ENCODE results near the gene CFAP141. TPM values are rescaled to one million over a fixed set of nuclear protein-coding genes. Genes with fewer than 3 reads are reported as not detected.
"Not testable (repeated sequence)": the region's sequence is repeated elsewhere in the genome, so short reads cannot be mapped to it uniquely, and the experiment has no call there.

The CFAP141 gene
- polyA plus RNA-seq, 1 donor from 2014 or later, result not detected

DNA sequence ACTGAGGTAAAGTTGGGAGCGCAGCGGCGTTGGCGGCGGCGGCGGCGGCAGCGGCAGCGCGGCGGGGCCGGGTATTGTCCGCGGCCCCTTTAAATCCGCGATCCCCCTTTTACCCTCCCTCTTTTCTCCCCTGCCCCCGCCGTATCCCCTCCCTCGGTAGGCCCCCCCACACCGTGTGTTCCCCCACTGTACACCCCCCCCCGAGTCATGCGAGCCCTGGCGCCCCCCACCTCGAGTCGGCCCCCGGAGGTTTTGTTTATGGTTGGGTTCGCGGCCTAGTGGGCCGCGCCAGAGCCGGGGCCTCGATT, 14.8 kb upstream of the CFAP141 start:
- no peaks in the 10 kb centered on the region for H3K27me3 Mint-ChIP-seq
- H3K9me3 Mint-ChIP-seq, result peaks cover 0 to 1% (median 0%) of the 10 kb centered on the region in 3 donors
- H3K27ac Mint-ChIP-seq, result peak overlapping the region; percentile 90 to 100 (median 93)
- H3K4me3 Mint-ChIP-seq, result peak overlapping the region; percentile 84 to 99 (median 96)
- H3K36me3 Mint-ChIP-seq, result peaks cover 1% of the 10 kb centered on the region
- H3K4me1 Mint-ChIP-seq, result peaks cover 30 to 54% (median 47%) of the 10 kb centered on the region in 3 donors

DNA sequence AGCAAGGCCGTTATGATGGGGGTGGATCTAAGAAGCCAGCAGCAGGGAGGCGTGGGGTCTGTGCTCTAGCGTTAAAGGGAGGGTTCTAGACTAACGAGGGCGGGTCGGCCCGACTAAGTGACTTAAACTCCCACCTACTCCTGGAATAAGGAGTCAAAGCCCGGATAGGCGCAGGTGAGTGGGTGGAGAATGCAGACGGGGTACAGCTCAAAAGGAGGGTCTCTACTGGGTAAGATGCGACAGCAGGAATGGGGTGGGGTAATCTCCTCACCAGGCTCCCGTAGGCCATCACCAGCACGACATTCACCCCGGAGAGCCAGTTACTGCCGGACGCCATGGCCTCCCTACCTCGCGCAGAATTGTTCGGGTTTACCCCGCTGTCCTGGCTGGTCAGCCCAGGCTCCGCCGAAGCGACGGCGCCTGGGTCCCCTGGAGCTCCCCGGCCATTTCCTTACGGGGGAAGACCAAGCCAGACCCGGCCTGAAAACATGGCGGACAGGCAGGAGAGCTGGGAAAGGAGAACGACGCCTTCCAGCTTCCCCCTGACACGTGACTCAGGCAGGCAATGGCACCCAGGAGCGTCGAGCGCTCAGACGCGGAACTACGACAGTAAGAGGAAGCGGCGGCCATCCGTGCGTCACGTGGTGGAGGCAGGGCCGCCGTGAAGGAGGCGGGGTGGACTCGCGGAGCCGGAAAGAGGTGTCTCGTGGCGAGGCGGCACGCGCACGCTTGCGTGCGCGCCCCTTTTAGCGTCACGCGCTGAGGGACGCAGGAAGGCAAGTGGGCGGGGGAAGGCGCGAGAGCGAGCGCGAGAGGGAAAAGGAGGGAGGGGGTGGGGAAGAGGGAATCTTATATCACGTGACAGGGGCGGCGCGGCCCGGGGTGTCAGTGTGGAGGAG, 14.2 kb upstream of the CFAP141 start, which contains the start of gene UBAP2L:
UBAP2L (plus strand) TSS at position 885 of the 899 bp plus-strand sequence. CDS start 4,169 bp downstream, outside the sequence.
- peaks cover 1% of the 10 kb centered on the region for H3K36me3 Mint-ChIP-seq

DNA sequence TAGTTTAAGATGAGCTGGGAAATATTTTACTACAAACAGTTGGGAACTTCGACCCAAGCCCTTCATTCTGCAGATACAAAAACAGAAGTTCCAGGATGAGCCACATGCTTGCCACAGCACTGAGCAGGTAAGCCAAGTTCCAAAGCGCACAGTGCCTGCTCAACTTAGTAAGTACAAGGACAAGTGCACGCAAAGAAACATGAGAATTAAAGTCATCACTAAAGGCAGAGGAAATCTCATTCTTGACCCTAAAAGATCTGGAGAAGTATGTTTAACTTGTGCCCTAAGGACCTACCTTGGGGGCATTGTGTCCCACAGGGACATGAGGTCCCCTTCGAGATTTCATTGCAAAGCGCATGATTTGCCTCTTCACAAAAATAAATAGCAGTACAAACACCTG, 13.4 kb upstream of the CFAP141 start:
- Mint-ChIP-seq H3K4me3 (peak overlapping the region; percentile 84 to 99 (median 96)), H3K36me3 (peaks cover 1% of the 10 kb centered on the region), H3K27ac (peak overlapping the region; percentile 90 to 100 (median 93)), H3K9me3 (peaks cover 0 to 1% (median 0%) of the 10 kb centered on the region in 3 donors), H3K4me1 (peaks cover 27 to 51% (median 41%) of the 10 kb centered on the region in 3 donors), H3K27me3 (no peaks in the 10 kb centered on the region)

More for the DNA sequence above, 14.2 kb upstream of the CFAP141 start, which contains the start of gene UBAP2L:
- Mint-ChIP-seq H3K4me3 (peak within 1 kb of the TSS; percentile 84 to 99 (median 96)), H3K4me1 (peaks cover 30 to 55% (median 46%) of the 10 kb centered on the region in 3 donors), H3K9me3 (peaks cover 0 to 1% (median 0%) of the 10 kb centered on the region in 3 donors), H3K27me3 (no peaks in the 10 kb centered on the region), H3K27ac (peak within 1 kb of the TSS; percentile 90 to 100 (median 93))

DNA sequence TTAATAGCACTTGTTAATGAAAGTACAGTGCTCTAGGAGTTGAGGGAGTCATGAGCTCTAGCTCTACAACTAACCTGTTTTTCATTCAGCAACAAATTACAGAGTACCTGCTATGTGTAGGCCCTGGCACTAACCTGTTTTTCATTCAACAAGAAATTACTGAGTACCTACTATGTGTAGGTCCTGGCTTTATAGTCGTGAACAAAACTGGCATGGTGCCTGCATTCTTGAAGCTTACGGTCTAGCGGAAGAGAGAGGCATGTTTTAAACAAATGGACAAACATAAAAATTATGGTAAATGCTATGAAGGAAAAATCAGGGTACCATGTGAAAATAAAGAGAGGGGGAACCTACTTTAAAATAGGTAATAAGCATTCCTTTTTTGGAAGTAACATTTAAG, 12.4 kb upstream of the CFAP141 start:
- peaks cover 1% of the 10 kb centered on the region for H3K36me3 Mint-ChIP-seq
- peaks cover 17 to 44% (median 33%) of the 10 kb centered on the region in 3 donors for H3K4me1 Mint-ChIP-seq
- H3K4me3 Mint-ChIP-seq, result peak overlapping the region; percentile 16 to 94 (median 58)

DNA sequence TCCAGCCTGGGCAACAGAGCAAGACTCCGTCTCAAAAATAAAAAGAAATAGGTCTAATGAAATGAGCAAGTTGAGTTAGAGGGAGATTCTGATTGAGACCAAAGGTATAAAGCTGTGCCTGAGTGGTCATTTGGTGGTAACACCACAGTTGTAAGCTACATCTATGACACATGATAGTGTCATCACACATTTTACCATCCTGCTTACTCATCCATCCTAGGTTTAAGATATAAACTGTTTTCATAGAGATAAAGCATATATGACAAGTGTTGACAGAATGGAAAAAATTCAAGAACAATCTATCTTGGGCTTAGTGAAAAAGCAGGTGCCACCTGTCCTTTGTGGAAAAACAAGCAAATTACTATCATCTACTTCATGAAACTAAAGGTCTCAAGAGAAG, 7.1 kb upstream of the CFAP141 start:
- Mint-ChIP-seq H3K27ac (no peak overlapping the region), H3K36me3 (peaks cover 2% of the 10 kb centered on the region)

More for the DNA sequence above, 12.4 kb upstream of the CFAP141 start:
- peaks cover 0 to 1% (median 0%) of the 10 kb centered on the region in 3 donors for H3K9me3 Mint-ChIP-seq
- peak overlapping the region; percentile 90 to 100 (median 93) for H3K27ac Mint-ChIP-seq
- no peaks in the 10 kb centered on the region for H3K27me3 Mint-ChIP-seq

DNA sequence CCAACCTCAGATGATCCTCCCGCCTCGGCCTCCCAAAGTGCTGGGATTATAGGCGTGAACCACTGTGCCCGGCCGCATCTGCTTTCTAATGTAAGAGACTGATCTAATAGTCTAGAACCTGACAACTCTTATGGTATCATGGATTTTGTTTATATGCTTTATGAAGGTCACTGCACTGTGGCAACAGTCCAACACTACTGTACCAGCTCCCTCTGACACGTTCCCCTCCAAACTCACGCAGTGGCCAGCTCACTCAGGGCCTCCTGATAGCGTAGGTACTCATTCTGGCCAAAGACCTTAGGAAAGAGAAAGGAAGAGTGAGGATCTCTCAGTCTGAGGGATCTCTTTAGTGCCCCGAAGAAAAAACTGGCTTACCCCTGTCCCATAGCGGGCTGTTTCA, 6.0 kb upstream of the CFAP141 start:
- peaks cover 2% of the 10 kb centered on the region for H3K36me3 Mint-ChIP-seq
- no peak overlapping the region for H3K27ac Mint-ChIP-seq

More for the DNA sequence above, 7.1 kb upstream of the CFAP141 start:
- peaks cover 4 to 11% (median 4%) of the 10 kb centered on the region in 3 donors for H3K4me1 Mint-ChIP-seq
- no peaks in the 10 kb centered on the region for H3K9me3 Mint-ChIP-seq
- no peaks in the 10 kb centered on the region for H3K27me3 Mint-ChIP-seq
- peak overlapping the region in 1 of 4 donors; percentile 29 for H3K4me3 Mint-ChIP-seq

DNA sequence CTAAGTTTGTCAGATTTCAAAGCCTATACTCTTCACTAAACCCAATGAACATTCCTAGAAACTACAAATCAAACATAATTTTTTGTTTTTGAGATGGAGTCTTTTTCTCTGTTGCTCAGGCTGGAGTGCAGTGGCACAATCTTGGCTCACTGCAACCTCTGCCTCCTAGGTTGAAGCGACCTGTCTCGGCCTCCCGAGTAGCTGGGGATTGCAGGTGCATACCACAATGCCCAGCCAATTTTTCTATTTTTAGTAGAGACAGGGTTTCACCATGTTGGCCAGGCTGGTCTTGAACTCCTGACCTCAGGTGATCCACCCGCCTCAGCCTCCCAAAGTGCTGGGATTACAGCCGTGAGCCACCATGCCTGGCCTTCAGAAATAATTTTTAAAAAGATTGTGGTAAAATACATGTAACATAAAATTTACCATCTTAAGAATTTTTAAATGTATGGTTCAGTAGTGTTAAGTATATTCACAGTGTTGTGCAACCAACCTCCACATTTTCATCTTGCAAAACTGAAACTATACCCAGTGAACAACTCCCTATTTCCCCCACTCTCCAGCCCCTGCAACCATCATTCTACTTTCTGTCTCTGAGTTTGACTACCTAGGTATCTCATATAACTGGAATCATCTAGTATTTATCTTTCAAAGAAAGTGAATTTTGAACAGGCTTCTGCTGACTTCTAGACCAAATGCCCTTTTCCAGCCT, 2.7 kb upstream of the CFAP141 start:
- no peaks in the 10 kb centered on the region for H3K27me3 Mint-ChIP-seq
- H3K36me3 Mint-ChIP-seq, result peaks cover 4% of the 10 kb centered on the region
- H3K9me3 Mint-ChIP-seq, result no peaks in the 10 kb centered on the region
- no peak overlapping the region for H3K4me3 Mint-ChIP-seq
- peaks cover 0 to 4% (median 4%) of the 10 kb centered on the region in 3 donors for H3K4me1 Mint-ChIP-seq
- H3K27ac Mint-ChIP-seq, result peak overlapping the region in 1 of 3 donors; percentile 67

More for the DNA sequence above, 6.0 kb upstream of the CFAP141 start:
- no peaks in the 10 kb centered on the region for H3K27me3 Mint-ChIP-seq
- H3K4me1 Mint-ChIP-seq, result peaks cover 3 to 4% (median 4%) of the 10 kb centered on the region in 3 donors
- no peak overlapping the region for H3K4me3 Mint-ChIP-seq
- no peaks in the 10 kb centered on the region for H3K9me3 Mint-ChIP-seq

DNA sequence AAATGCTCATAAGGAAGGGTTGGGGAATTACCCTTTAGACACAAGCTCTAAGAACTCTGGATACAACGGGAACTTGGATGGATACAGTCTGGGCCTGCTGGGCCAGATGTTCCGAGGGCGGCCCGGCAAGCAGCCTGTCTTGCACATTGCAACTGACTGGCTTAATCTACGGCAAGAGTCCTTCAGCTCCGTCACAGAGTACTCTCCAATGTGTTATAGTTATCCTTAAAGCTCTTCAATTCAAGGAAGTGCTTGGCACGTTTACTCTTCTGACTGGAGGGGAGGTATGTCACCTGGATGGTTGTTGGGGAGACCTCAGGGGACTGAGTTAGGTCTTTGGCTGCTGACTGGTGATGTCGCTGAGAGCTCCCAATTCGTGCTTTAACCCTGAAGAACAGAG, 1.1 kb upstream of the CFAP141 start:
- no peaks in the 10 kb centered on the region for H3K9me3 Mint-ChIP-seq
- peaks cover 4% of the 10 kb centered on the region for H3K36me3 Mint-ChIP-seq
- H3K27ac Mint-ChIP-seq, result no peak overlapping the region
- H3K27me3 Mint-ChIP-seq, result no peaks in the 10 kb centered on the region
- peaks cover 0 to 4% (median 4%) of the 10 kb centered on the region in 3 donors for H3K4me1 Mint-ChIP-seq
- no peak overlapping the region for H3K4me3 Mint-ChIP-seq

DNA sequence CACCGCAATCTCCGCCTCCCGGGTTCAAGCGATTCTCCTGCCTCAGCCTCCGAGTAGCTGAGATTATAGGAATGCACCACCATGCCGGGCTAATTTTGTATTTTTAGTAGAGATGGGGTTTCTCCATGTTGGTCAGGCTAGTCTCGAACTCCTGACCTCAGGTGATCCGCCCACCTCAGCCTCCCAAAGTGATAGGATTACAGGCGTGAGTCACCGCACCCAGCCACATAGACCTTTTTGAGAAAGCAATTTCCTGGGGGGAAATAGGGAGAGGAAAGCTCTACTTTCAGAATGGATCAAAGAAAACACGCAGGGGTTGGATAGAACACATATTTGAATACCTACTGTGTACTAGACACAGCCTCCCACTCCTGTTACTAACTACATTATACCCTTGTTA, 355 bp downstream of the CFAP141 start:
- not testable (repeated sequence) for H3K36me3 Mint-ChIP-seq, H3K4me1 Mint-ChIP-seq, H3K4me3 Mint-ChIP-seq, H3K9me3 Mint-ChIP-seq, H3K27me3 Mint-ChIP-seq
- H3K27ac Mint-ChIP-seq, result peak overlapping the region in 2 of 3 donors; percentile 23 to 44

DNA sequence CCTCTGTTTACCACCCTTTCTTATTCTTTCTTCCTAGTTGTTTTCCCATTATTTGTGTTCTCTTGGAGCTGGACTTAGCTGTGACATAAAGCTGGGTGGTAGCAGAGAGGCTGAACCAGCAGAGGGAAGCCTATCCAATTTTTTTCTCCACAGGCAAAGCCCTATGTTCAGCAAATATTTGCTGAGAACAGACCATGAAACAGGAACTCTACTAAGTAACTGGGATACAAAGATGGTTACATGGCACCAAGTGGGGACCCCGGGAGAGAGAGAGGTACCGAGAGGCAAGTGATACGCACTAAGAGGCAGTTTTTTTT, 6.6 kb downstream of the CFAP141 start:
- H3K36me3 Mint-ChIP-seq, result peaks cover 2% of the 10 kb centered on the region
- no peaks in the 10 kb centered on the region for H3K4me1 Mint-ChIP-seq
- no peaks in the 10 kb centered on the region for H3K27me3 Mint-ChIP-seq
- H3K4me3 Mint-ChIP-seq, result no peak overlapping the region
- H3K9me3 Mint-ChIP-seq, result no peaks in the 10 kb centered on the region
- H3K27ac Mint-ChIP-seq, result no peak overlapping the region

DNA sequence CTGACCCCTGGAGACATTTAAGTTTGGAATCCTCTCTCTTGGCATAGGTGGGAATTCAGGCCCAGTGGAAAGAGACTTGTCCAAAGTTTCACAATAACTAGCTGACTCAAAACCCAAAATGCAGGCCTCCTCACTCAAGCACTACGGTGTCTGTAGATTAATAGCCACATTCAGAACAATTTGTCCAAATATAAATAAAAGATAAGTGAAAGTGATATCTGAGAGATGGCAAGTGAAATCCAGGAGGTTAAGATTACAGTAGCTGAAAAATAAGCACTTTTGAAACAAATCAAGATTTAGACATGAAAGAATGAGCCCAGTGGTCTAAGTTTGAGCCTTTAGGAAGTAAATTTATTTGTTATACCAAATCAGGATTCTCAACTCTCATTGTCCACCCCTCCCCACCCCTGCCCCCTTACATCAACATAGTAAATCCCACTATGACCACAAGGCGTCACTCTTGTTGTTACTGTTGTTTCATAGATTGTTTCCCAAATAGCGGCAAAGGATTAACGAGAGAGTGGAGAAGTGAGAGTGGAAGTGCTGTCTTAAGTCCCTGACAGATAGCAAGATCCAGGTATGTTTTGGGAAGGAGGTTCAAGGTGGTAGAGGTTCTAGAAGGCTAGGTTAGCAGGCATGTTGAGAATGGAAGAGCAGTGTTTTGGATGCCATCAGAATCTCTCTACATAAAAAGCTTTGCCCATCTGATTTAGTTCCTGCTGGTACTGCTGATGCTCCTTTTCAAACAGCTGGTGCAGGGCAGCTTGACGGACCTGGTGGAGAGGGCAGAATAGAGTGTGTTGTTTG, 7.2 kb downstream of the CFAP141 start:
- H3K27ac Mint-ChIP-seq, result no peak overlapping the region
- no peaks in the 10 kb centered on the region for H3K9me3 Mint-ChIP-seq
- H3K4me1 Mint-ChIP-seq, result no peaks in the 10 kb centered on the region
- H3K36me3 Mint-ChIP-seq, result peaks cover 2% of the 10 kb centered on the region
- peaks cover 3% of the 10 kb centered on the region for H3K27me3 Mint-ChIP-seq
- H3K4me3 Mint-ChIP-seq, result no peak overlapping the region

DNA sequence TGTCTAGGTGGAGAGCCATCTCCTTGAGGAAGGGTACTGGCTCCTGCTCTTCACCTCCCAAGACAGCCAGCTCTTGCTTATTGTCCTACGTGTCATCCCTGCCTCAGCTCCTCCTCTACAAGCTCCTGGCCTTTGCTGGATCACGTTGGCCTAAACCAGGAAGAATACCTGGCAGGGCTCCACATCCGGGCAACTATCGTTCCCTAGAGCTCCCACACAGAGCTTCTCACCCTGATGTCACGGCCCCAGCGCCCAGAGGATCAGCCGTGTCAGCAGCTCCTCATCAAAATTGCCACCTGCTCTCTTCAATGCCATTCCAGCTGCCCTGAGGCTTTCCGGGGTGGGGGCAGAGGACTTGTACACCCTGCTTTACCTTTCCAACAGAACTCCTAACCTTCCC, 12.3 kb downstream of the CFAP141 start:
- Mint-ChIP-seq H3K9me3 (no peaks in the 10 kb centered on the region), H3K36me3 (peaks cover 2% of the 10 kb centered on the region), H3K4me3 (no peak overlapping the region), H3K4me1 (peaks cover 0 to 2% (median 0%) of the 10 kb centered on the region in 3 donors), H3K27ac (no peak overlapping the region), H3K27me3 (peaks cover 11% of the 10 kb centered on the region)

DNA sequence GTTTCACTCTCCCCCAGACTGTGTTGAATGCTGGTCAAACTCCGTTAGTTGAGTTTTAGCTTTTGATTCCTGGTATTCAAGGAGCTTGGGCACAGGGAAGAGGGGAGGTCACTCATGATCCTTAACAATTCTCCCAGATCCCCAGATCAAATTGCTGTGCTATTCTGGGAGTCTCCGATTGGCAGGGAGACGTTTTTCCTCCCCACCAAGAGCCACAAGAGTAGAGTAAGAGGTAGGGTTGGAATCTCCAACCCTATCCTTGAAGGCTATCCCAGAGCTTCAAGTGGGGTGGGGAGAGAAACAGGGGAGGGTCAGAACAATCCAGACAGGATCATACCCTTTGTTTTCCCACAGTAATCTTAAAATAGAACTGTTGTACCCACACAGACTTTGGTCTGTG, 13.7 kb downstream of the CFAP141 start:
- Mint-ChIP-seq H3K4me3 (no peak overlapping the region), H3K27ac (peak overlapping the region in 1 of 3 donors; percentile 71)

DNA sequence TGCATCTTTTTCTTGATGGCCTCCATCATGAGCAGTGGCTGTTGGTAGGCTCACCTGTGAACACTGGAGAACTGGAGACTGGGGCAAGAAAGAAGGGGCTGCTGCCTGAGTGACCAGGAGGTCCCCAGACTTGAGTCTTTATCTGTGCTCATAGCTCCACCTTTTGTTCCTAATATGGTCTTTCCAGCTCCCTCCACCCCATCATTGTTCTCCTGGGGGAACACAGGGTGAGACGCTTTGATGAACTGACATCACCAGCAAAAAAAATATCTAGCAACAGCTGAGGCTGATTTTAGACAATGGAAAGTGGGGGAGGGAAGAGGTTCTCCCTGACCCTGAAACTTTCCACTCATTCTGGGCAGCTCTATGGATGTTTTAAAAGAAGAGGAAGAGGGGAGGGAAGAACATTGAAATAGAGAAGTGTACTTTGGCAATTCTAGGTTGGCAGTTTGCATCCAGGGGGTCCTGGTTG, 14.1 kb downstream of the CFAP141 start, which contains the start of gene TPM3:
TPM3 (minus strand) TSS at position 111 of the 472 bp plus-strand sequence; CDS start at position 29, 82 bp downstream.
- H3K27ac Mint-ChIP-seq, result peak within 1 kb of the TSS in 2 of 3 donors; percentile 3 to 82
- peaks cover 14% of the 10 kb centered on the region for H3K27me3 Mint-ChIP-seq
- peak within 1 kb of the TSS in 2 of 4 donors; percentile 33 to 47 for H3K4me3 Mint-ChIP-seq
- no peaks in the 10 kb centered on the region for H3K9me3 Mint-ChIP-seq
- H3K4me1 Mint-ChIP-seq, result peaks cover 0 to 2% (median 0%) of the 10 kb centered on the region in 3 donors
- peaks cover under 1% of the 10 kb centered on the region for H3K36me3 Mint-ChIP-seq

More for the DNA sequence above, 13.7 kb downstream of the CFAP141 start:
- Mint-ChIP-seq H3K27me3 (peaks cover 14% of the 10 kb centered on the region), H3K9me3 (no peaks in the 10 kb centered on the region), H3K36me3 (peaks cover 2% of the 10 kb centered on the region), H3K4me1 (peaks cover 0 to 2% (median 0%) of the 10 kb centered on the region in 3 donors)
